Measurements from ENCODE around the gene PRDM11. TPM values are rescaled to one million over a fixed set of nuclear protein-coding genes. Genes with fewer than 3 reads are reported as not detected.

Gene PRDM11
- total RNA-seq, 1 experiment from 2014 or later, result 27.4 TPM

- in situ Hi-C loops (cut with HindIII; ENCODE audit: low pct_unique_long_range_greater_than_20kb, low sequenced_read_pairs) (no loop called here), intact Hi-C loops (cut with micrococcal nuclease; ENCODE audit: unreplicated experiment) (no loop called here)
- DNase-seq (ENCODE audit: low read depth, low spot score), result no peak
- TF ChIP-seq POLR2AphosphoS5 (IDR thresholded peaks at IDR 0.05; ENCODE audit: low read depth, low read length) (no peak), SIN3A (IDR thresholded peaks at IDR 0.05; ENCODE audit: borderline replicate concordance, insufficient read depth, low read depth, low read length) (no peak), CTCF (IDR thresholded peaks at IDR 0.05) (no peak), TCF7L2 (IDR thresholded peaks at IDR 0.05; ENCODE audit: low read depth, low read length) (no peak), REST (IDR thresholded peaks at IDR 0.05; ENCODE audit: insufficient read depth in 1 of 2, low read depth in 2 of 2, low read length in 1 of 2) (no peak)
- ChIA-PET CTCF (no interaction called here), POLR2A (no interaction called here)
- no peaks in the 10 kb centered on the region for H3K36me3 ChIP-seq (ENCODE audit: control insufficient read depth, insufficient read depth, low read length)
- ATAC-seq, result no peak
- peaks cover 6% of the 10 kb centered on the region for H3K4me1 ChIP-seq (ENCODE audit: control insufficient read depth, insufficient read depth, low read length)
- no peak overlapping the region for H3K27ac ChIP-seq (ENCODE audit: low read length)
- no TSS peak for BruUV-seq (replicated peaks)
- H3K27me3 ChIP-seq (ENCODE audit: control insufficient read depth, insufficient read depth, low read length), result 0 out of 2 replicates have a peak, but pooled peaks cover 2% of the 10 kb centered on the region
- no peak overlapping the region for H3K4me3 ChIP-seq (ENCODE audit: low read depth in 2 of 2, low read length in 2 of 2)
- H3K9me3 ChIP-seq (ENCODE audit: control insufficient read depth, insufficient read depth, low read depth, low read length), result no peaks in the 10 kb centered on the region
These were observed 28.5 kb downstream of the PRDM11 start for GRCh38 chr11:45174963-45175362.

GRCh38 chr11:45176996-45177395, 30.6 kb downstream of the PRDM11 start:
- intact Hi-C loops (cut with micrococcal nuclease; ENCODE audit: unreplicated experiment), result no loop called here

More at GRCh38 chr11:45176996-45177395, 30.6 kb downstream of the PRDM11 start:
- Histone ChIP-seq H3K27ac (ENCODE audit: low read length) (no peak overlapping the region), H3K9me3 (ENCODE audit: control insufficient read depth, insufficient read depth, low read depth, low read length) (no peaks in the 10 kb centered on the region), H3K27me3 (ENCODE audit: control insufficient read depth, insufficient read depth, low read length) (0 out of 2 replicates have a peak, but pooled peaks cover 2% of the 10 kb centered on the region), H3K36me3 (ENCODE audit: control insufficient read depth, insufficient read depth, low read length) (no peaks in the 10 kb centered on the region), H3K4me3 (ENCODE audit: low read depth in 2 of 2, low read length in 2 of 2) (no peak overlapping the region), H3K4me1 (ENCODE audit: control insufficient read depth, insufficient read depth, low read length) (peaks cover 15% of the 10 kb centered on the region)
- TF ChIP-seq TCF7L2 (IDR thresholded peaks at IDR 0.05; ENCODE audit: low read depth, low read length) (no peak), SIN3A (IDR thresholded peaks at IDR 0.05; ENCODE audit: borderline replicate concordance, insufficient read depth, low read depth, low read length) (no peak), REST (IDR thresholded peaks at IDR 0.05; ENCODE audit: insufficient read depth in 1 of 2, low read depth in 2 of 2, low read length in 1 of 2) (no peak), CTCF (IDR thresholded peaks at IDR 0.05) (no peak), POLR2AphosphoS5 (IDR thresholded peaks at IDR 0.05; ENCODE audit: low read depth, low read length) (no peak)
- ATAC-seq, result no peak
- POLR2A ChIA-PET, result no interaction called here
- DNase-seq (ENCODE audit: low read depth, low spot score), result no peak
- CTCF ChIA-PET, result no interaction called here
- in situ Hi-C loops (cut with HindIII; ENCODE audit: low pct_unique_long_range_greater_than_20kb, low sequenced_read_pairs), result no loop called here
- BruUV-seq (replicated peaks), result no TSS peak
